Fibroblast of mammary gland (primary cell): Measurements from ENCODE around the gene FHIP1A.
A peak's percentile ranks its signal among the peaks of the same experiment; 100 is the strongest.

Experiments
- DNase-seq: peaks from one replicate; pipeline ENCODE4 v3.0.0-alpha.2; 2010; ENCODE audit warnings: low read depth
- H3K4me3 ChIP-seq: 2 replicates; pipeline ENCODE4 v1.5.1; 2011; ENCODE audit warnings: low read depth, mild to moderate bottlenecking, low read length, moderate library complexity; ENCODE audit not compliant: control insufficient read depth
- TF ChIP-seq, protein P1 (sequence below): conservative IDR thresholded peaks from 2 replicates; pipeline ENCODE4 v1.5.1; 2011; ENCODE audit warnings: low read depth, low read length, inconsistent platforms; ENCODE audit not compliant: control insufficient read depth, insufficient read depth

FHIP1A gene

DNA sequence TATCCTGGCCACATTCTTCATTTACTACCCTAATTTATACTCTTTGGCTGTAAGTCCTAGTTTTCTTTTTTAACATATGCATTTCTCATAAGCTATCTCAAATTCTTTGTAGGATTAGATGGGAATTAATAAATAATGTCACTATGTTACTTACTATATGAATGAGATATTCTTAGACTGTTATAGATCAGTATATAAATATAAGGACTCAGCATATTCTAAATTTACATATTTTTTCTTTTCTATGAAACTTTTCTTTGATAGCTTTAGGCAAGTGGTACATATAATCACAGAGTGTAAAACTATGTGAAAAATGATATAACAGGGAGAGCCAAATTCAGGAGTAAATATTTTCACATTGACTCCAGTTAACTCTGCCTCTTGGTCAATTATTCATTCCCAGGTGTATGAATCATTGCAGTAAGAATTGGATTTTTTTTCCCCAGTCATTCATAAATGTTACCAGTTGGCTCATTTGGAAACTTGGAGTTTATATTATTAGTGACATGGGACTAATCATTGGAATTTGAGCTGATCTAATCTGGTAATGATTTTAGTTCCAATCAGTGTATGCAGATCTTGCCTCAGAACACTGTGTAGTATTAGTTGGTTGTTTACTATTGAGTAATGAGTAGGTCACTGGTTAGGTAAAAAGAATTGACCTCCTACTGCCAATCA is 25.3 kb downstream of the FHIP1A start:
- TF ChIP-seq, protein P1, sequence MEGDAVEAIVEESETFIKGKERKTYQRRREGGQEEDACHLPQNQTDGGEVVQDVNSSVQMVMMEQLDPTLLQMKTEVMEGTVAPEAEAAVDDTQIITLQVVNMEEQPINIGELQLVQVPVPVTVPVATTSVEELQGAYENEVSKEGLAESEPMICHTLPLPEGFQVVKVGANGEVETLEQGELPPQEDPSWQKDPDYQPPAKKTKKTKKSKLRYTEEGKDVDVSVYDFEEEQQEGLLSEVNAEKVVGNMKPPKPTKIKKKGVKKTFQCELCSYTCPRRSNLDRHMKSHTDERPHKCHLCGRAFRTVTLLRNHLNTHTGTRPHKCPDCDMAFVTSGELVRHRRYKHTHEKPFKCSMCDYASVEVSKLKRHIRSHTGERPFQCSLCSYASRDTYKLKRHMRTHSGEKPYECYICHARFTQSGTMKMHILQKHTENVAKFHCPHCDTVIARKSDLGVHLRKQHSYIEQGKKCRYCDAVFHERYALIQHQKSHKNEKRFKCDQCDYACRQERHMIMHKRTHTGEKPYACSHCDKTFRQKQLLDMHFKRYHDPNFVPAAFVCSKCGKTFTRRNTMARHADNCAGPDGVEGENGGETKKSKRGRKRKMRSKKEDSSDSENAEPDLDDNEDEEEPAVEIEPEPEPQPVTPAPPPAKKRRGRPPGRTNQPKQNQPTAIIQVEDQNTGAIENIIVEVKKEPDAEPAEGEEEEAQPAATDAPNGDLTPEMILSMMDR, result no peak
- peak; percentile 33 for DNase-seq

DNA sequence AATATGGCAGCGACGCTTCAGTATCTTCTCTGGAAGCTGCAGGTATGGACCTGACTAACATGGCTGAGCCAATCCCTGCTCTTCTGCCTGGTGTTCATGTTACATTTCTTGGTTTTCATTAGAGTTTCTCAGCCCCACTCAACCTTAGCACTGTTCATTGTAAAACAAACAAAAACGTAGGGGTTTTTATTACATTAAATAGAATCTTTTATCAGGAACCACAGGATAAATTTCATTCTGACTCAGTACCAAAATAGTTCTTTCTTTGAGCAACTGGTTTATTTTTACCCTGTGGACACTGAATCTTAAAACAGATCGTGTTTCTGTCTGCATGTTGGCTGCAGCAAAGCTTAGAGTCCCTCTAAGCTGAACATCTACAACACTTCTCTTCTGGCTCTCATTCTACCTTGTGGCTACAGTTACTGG is 27.1 kb downstream of the FHIP1A start:
- DNase-seq, result no peak
- H3K4me3 ChIP-seq, result no peak overlapping the region
- TF ChIP-seq, protein P1, result no peak

More for the DNA sequence above, 25.3 kb downstream of the FHIP1A start:
- H3K4me3 ChIP-seq, result no peak overlapping the region

DNA sequence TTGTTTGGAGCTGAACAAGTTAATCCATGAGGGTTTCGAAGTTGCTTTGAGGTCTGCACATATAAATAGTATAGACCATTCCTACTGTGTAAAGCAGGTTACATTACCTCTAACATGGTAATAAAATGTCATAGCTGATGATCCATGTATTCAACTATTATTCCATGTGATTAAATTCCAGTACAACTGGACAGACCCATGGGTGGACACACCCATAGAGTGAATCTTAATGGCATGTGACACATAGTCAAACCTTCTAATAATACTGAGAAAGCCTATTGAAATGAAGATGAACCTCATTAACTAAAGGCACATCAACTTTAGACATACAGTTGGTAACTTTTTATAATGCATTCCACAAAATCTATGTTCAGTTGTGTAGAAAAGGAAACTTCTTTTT is 28.5 kb downstream of the FHIP1A start:
- no peak for DNase-seq
- TF ChIP-seq, protein P1, result no peak
- H3K4me3 ChIP-seq, result no peak overlapping the region

DNA sequence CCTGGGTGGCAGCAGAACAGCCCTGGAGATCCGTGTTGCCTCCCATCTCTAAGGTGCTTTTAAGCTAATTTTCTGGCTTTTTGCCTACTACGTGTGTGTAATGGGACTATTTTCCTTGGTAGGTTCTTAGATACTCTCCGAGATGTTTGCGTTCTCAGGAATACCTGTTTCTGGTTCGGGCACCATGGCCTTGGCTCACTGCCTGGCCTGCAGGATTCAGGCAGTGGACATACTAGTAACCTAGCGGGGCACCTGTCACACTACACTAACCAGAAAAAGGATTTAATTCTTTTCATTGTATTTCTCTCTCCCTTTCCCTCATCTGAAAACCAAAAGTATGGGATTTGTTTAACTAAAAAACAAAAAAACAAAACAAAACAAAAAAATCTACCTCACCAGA is 29.2 kb downstream of the FHIP1A start:
- TF ChIP-seq, protein P1, result no peak
- no peak for DNase-seq
- H3K4me3 ChIP-seq, result no peak overlapping the region

DNA sequence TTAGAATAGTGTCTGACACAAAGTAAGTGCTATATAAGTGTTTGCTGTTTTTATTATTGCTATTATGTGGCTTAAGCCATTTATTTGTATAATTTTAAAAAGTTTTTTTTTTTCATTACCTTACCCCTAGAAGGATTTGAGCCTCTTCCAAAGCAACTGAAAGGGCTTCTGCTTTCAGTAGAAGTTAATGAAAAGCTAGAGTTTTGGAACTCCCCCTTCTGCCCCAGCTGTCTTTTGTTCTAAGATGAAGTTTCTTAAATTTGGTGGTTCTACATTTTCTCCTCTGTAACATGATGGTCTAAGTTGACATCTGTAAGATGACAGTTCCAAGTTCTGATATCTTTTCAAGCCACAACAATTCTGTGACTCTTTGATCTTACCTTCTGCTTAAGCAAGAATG is 30.3 kb downstream of the FHIP1A start:
- H3K4me3 ChIP-seq, result no peak overlapping the region
- TF ChIP-seq, protein P1, result no peak
- DNase-seq, result no peak

DNA sequence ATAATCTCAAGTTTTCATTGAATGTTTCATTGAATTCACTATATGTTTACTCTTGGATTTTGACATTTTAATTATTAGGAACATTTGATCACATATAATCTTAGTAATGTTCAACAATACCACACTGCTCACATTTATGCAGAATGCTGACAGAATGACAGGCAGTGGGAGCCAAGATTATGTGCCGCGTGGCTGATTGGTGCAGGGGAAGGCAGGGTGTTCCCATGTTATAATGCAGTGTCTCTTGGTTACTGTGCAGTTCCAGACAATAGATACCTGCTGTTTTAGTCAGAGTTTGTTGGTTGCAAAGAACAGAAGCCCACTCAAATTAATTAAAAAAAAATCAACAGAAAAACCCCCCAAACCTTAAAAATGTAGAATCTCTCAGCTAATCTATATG is 33.0 kb downstream of the FHIP1A start:
- DNase-seq, result no peak
- no peak overlapping the region for H3K4me3 ChIP-seq
- TF ChIP-seq, protein P1, result no peak
